Measurements from ENCODE around the gene SLC49A3.
"Not testable (repeated sequence)": the region's sequence is repeated elsewhere in the genome, so short reads cannot be mapped to it uniquely, and the experiment has no call there.

SLC49A3 gene

DNA sequence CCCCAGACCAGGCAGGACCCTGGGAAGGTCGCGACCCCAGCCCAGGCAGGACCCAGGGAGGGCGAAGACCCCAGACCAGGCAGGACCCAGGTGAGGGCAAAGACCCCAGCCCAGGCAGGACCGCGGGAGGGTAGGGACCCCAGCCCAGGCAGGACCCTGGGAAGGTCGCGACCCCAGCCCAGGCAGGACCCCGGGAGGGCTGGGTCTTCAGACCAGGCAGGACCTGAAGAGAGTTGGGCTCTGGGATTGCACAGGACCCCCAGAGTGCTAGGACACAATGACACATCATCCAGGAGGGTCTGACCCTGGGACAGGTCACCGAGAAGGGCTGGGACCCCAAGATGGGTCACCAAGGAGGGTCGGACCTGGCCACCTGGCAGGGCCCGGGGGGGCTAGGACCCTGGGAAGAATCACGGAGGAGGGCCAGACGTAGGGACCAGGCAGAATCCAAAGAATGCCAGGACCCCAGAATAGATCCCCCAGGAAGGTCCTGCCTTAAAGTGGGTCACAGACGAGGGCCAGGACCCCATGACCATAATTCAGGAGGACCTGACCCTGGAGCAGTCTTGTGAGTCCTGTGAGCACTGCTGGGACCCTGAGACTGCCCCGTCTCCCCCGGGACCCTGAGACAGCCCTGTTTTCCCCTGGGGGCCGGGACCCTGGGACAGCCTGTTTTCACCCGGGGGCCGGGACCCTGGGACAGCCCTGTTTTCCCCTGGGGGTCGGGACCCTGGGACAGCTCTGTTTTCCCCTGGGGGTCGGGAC lies 18.1 kb upstream of the SLC49A3 start:
- in situ Hi-C loops (cut with MboI; ENCODE audit: low pct_unique_long_range_greater_than_20kb, low sequenced_read_pairs, unreplicated experiment): no loop called here
- no peak for TF ChIP-seq CTCF (IDR thresholded peaks at IDR 0.05; ENCODE audit: extremely low read depth, insufficient read depth, missing control alignments)
- DNase-seq (ENCODE audit: low spot score): no peak

DNA sequence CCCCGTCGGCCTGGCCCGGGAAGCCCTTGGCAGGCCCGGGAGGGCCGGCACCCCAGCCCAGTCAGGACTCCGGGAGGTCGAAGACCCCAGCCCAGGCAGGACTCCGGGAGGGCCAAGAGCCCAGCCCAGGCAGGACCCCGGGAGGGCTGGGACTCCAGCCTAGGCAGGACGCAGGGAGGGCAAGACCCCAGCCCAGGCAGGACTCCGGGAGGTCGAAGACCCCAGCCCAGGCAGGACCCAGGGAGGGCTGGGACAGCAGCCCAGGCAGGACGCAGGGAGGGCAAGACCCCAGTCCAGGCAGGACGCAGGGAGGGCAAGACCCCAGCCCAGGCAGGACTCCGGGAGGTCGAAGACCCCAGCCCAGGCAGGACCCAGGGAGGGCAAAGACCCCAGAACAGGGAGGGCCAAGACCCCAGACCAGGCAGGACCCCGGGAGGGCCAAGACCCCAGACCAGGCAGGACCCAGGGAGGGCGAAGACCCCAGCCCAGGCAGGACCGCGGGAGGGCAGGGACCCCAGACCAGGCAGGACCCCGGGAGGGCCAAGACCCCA lies 17.2 kb upstream of the SLC49A3 start:
- DNase-seq (ENCODE audit: low spot score); in situ Hi-C loops (cut with MboI; ENCODE audit: low pct_unique_long_range_greater_than_20kb, low sequenced_read_pairs, unreplicated experiment): not testable (repeated sequence)

DNA sequence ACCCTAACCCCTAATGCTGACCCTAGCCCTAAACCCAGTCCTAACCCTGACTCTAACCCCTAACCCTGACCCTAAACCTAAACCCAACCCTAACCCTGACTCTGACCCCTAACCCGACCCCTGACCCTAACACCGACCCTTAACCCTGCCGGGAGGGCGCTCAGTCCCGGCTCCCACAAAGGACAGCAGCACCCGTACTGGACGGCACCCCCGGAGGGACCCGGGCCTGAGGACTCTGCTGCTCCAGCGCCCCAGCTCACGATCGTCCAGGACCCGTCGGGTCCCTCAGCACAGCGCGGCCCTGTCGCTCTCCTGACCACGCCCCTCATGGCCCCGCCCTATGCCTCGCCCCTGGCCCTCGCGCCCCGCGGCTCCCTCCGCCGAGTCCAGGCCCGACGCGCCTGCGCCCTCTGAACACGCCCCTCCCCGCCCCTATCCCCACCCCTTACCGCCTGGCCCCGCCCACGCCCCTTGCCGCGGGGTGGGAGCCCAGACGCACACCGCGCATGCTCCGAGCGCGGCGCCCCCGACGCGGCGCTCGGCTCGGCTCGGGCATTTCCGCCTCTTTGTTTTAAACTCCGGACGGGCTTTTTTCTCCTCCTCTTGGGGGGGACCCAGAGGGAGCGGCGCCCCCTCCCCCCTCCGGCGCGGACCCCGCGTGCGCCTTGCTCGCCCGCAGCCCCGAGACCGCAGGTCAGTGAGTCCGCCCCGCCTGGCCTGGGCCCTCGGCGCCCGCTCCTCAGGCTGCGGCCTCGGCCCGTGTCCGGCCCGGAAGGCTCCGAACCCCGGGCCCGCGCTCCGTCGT lies 16.5 kb upstream of the SLC49A3 start, which contains the start of gene PCGF3:
PCGF3 (plus strand) TSS at position 555 of the 805 bp plus-strand sequence. CDS start 27,849 bp downstream, outside the sequence.
- DNase-seq (ENCODE audit: low spot score): peak; percentile 100
- in situ Hi-C loops (cut with MboI; ENCODE audit: low pct_unique_long_range_greater_than_20kb, low sequenced_read_pairs, unreplicated experiment): no loop called here
- TF ChIP-seq CTCF (IDR thresholded peaks at IDR 0.05; ENCODE audit: extremely low read depth, insufficient read depth, missing control alignments): no peak

GRCh38 chr4:704971-705277 lies 16.0 kb upstream of the SLC49A3 start:
- in situ Hi-C loops (cut with MboI; ENCODE audit: low pct_unique_long_range_greater_than_20kb, low sequenced_read_pairs, unreplicated experiment): no loop called here

GRCh38 chr4:704198-704891 lies 15.4 kb upstream of the SLC49A3 start:
- in situ Hi-C loops (cut with MboI; ENCODE audit: low pct_unique_long_range_greater_than_20kb, low sequenced_read_pairs, unreplicated experiment): no loop called here
- TF ChIP-seq CTCF (IDR thresholded peaks at IDR 0.05; ENCODE audit: extremely low read depth, insufficient read depth, missing control alignments): no peak
- DNase-seq (ENCODE audit: low spot score): no peak

More at GRCh38 chr4:704971-705277, 16.0 kb upstream of the SLC49A3 start:
- no peak for DNase-seq (ENCODE audit: low spot score)
- TF ChIP-seq CTCF (IDR thresholded peaks at IDR 0.05; ENCODE audit: extremely low read depth, insufficient read depth, missing control alignments): no peak

DNA sequence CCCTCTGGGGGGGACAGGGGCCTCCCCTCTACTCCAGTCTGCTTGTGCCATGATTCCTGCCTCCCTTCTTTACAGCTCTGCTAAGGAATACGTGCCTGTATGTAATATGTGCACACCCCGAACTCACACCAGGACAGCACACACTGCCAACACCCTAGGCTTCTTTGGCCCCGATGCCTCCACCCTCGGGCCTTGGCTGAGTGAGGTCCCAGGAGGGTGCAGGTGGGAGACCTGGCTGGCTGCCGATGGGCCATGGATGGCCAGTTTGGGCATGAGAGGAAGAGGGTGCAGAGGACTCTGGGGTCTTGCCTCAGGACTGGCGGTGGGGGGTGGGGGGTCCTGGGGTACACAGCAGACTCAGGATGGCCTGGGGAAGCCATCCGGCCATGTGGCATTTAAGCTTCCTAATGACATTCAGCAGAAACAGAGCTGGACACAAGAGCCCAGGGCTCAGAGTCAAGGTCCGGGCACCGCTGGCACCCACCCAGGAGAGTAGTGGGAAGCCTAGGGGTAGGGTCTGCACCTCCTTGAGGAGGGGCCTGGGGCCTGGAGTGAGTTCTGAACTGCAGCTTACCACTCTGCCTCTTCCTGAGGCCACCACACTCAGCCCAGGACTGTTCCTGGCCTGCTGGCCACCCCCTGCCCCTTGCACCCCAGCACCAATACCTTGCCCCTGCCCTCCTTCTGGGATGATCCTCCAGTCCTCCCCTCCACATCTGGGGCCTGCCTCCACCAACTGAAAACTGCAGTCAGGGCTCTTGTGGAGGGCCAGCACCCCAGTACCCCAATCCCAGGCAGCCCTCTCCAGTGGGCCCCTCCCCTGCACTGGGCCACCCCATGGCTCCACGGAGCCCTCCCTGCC lies 14.6 kb upstream of the SLC49A3 start:
- in situ Hi-C loops (cut with MboI; ENCODE audit: low pct_unique_long_range_greater_than_20kb, low sequenced_read_pairs, unreplicated experiment): no loop called here
- TF ChIP-seq CTCF (IDR thresholded peaks at IDR 0.05; ENCODE audit: extremely low read depth, insufficient read depth, missing control alignments): no peak
- DNase-seq (ENCODE audit: low spot score): no peak
